ENCODE data around the gene TSPAN12. TPM values are rescaled to one million over a fixed set of nuclear protein-coding genes. Genes with fewer than 3 reads are reported as not detected.

The TSPAN12 gene
- total and polyA plus RNA-seq, 2 donors (not counting 1 experiment from before 2014, with no cell fraction given): not detected

DNA sequence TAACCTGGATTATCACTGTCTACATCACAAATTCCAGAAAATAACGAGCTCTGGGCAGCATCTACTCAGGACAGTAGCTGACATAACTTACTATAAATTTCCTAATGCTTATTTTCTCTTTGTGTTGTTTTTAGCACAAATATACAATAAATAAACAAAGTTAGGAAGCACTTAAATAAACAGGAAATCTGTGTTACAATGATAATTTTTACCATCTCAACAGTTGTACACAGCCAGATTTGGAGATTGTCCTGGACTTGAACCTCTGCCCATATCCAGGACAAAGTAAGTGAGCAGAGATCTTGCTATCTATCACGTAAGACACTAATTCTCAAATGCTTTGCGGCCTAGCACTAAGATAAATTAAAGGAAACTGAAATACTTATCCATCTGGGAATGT, 48.7 kb downstream of the TSPAN12 start:
- Histone ChIP-seq H2AFZ (ENCODE audit: insufficient read depth, low read depth, low read length, poor library complexity, severe bottlenecking) (no peak overlapping the region), H3K27me3 (replicated peaks in 1 of 4; ENCODE audit: control extremely low read depth in 1 of 4, control insufficient read depth in 3 of 4, insufficient read depth in 4 of 4, low read length in 3 of 4) (peaks cover 0 to 3% (median 0%) of the 10 kb centered on the region in 4 experiments), H3K79me2 (ENCODE audit: control insufficient read depth, insufficient read depth, low read length) (no peaks in the 10 kb centered on the region), H3K36me3 (replicated peaks in 1 of 2; ENCODE audit: control extremely low read depth in 1 of 2, control insufficient read depth in 1 of 2, extremely low read depth in 1 of 2, insufficient read depth in 2 of 2, low read length in 1 of 2) (no peaks in the 10 kb centered on the region), H3K9ac (ENCODE audit: low read length) (no peak overlapping the region), H3K4me3 (ENCODE audit: control extremely low read depth in 1 of 5, extremely low read depth in 1 of 5, insufficient read depth in 1 of 5, low read depth in 2 of 5, low read length in 4 of 5) (no peak overlapping the region), H3K4me1 (ENCODE audit: control insufficient read depth in 2 of 2, insufficient read depth in 2 of 2, low read length in 2 of 2) (no peaks in the 10 kb centered on the region), H3K27ac (ENCODE audit: low read length in 2 of 2) (no peak overlapping the region), H3K4me2 (replicated peaks; ENCODE audit: low read depth, low read length, poor library complexity, severe bottlenecking) (no peak overlapping the region), H3K9me3 (ENCODE audit: control extremely low read depth in 1 of 3, control insufficient read depth in 2 of 3, insufficient read depth in 1 of 3, low read length in 2 of 3) (no peaks in the 10 kb centered on the region), H4K20me1 (ENCODE audit: control insufficient read depth, insufficient read depth, low read length, poor library complexity, severe bottlenecking) (no peaks in the 10 kb centered on the region)
- ChIA-PET POLR2A (no interaction called here), CTCF (interaction anchor here (0.9 to 1.4 kb wide), 4 partner anchors 12 to 1185 kb away, joined by 3 to 5 read pairs (median 3); no protein-coding TSS in a partner anchor)
- Mint-ChIP-seq H3K27me3 (peaks cover 19% of the 10 kb centered on the region), H3K4me1 (no peaks in the 10 kb centered on the region), H3K4me3 (no peak overlapping the region), H3K27ac (no peak overlapping the region), H3K9me3 (ENCODE audit: insufficient read depth) (no peaks in the 10 kb centered on the region)
- DNase-seq: no peak
- intact Hi-C loops (cut with micrococcal nuclease): no loop called here
- no peak for ATAC-seq (ENCODE audit: low read depth)
- no CpG with 5 or more reads among the region's 3 CpGs for WGBS (ENCODE audit: insufficient coverage)
- no peak for TF ChIP-seq EZH2 (IDR thresholded peaks at IDR 0.05; ENCODE audit: borderline replicate concordance, insufficient read depth, low read depth, low read length, poor library complexity, severe bottlenecking)
- TF ChIP-seq, protein P1, sequence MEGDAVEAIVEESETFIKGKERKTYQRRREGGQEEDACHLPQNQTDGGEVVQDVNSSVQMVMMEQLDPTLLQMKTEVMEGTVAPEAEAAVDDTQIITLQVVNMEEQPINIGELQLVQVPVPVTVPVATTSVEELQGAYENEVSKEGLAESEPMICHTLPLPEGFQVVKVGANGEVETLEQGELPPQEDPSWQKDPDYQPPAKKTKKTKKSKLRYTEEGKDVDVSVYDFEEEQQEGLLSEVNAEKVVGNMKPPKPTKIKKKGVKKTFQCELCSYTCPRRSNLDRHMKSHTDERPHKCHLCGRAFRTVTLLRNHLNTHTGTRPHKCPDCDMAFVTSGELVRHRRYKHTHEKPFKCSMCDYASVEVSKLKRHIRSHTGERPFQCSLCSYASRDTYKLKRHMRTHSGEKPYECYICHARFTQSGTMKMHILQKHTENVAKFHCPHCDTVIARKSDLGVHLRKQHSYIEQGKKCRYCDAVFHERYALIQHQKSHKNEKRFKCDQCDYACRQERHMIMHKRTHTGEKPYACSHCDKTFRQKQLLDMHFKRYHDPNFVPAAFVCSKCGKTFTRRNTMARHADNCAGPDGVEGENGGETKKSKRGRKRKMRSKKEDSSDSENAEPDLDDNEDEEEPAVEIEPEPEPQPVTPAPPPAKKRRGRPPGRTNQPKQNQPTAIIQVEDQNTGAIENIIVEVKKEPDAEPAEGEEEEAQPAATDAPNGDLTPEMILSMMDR (IDR thresholded peaks at IDR 0.05): no peak

DNA sequence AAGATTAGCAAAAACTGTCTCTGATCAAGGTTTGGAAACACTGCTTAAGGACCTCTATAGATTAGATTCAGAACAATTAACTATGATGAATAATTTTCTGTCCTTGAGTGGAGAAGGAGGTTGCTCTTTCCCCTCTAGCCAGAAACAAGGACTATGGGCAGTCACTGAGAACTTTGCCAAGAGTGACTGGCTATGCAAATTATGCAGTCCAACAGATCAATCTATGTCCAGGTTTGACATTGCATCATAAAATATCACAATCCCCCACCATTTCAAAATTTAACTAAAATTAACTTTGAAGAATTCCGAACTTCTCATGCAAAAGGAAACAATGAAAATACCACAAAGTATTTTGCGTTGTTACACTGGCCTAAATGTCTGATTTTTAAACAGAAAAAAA, 50.6 kb downstream of the TSPAN12 start:
- TF ChIP-seq, protein P1 (IDR thresholded peaks at IDR 0.05): no peak
- no peak for TF ChIP-seq EZH2 (IDR thresholded peaks at IDR 0.05; ENCODE audit: borderline replicate concordance, insufficient read depth, low read depth, low read length, poor library complexity, severe bottlenecking)
- Mint-ChIP-seq H3K27ac (no peak overlapping the region), H3K4me1 (no peaks in the 10 kb centered on the region), H3K27me3 (peaks cover 14% of the 10 kb centered on the region), H3K9me3 (ENCODE audit: insufficient read depth) (no peaks in the 10 kb centered on the region), H3K4me3 (no peak overlapping the region)
- Histone ChIP-seq H4K20me1 (ENCODE audit: control insufficient read depth, insufficient read depth, low read length, poor library complexity, severe bottlenecking) (no peaks in the 10 kb centered on the region), H3K9ac (ENCODE audit: low read length) (no peak overlapping the region), H3K4me2 (replicated peaks; ENCODE audit: low read depth, low read length, poor library complexity, severe bottlenecking) (no peak overlapping the region), H3K27ac (ENCODE audit: low read length in 2 of 2) (no peak overlapping the region), H3K4me1 (ENCODE audit: control insufficient read depth in 2 of 2, insufficient read depth in 2 of 2, low read length in 2 of 2) (no peaks in the 10 kb centered on the region), H3K4me3 (ENCODE audit: control extremely low read depth in 1 of 5, extremely low read depth in 1 of 5, insufficient read depth in 1 of 5, low read depth in 2 of 5, low read length in 4 of 5) (no peak overlapping the region), H3K79me2 (ENCODE audit: control insufficient read depth, insufficient read depth, low read length) (no peaks in the 10 kb centered on the region), H3K9me3 (ENCODE audit: control extremely low read depth in 1 of 3, control insufficient read depth in 2 of 3, insufficient read depth in 1 of 3, low read length in 2 of 3) (no peaks in the 10 kb centered on the region), H3K27me3 (replicated peaks in 1 of 4; ENCODE audit: control extremely low read depth in 1 of 4, control insufficient read depth in 3 of 4, insufficient read depth in 4 of 4, low read length in 3 of 4) (no peaks in the 10 kb centered on the region), H2AFZ (ENCODE audit: insufficient read depth, low read depth, low read length, poor library complexity, severe bottlenecking) (no peak overlapping the region), H3K36me3 (replicated peaks in 1 of 2; ENCODE audit: control extremely low read depth in 1 of 2, control insufficient read depth in 1 of 2, extremely low read depth in 1 of 2, insufficient read depth in 2 of 2, low read length in 1 of 2) (no peaks in the 10 kb centered on the region)
- intact Hi-C loops (cut with micrococcal nuclease): loop anchor here (2.0 kb wide), 1 partner anchor 1187 kb away; no protein-coding TSS in a partner anchor
- DNase-seq (no peak), ATAC-seq (ENCODE audit: low read depth) (no peak)
- no CpG with 5 or more reads among the region's 2 CpGs for WGBS (ENCODE audit: insufficient coverage)
- POLR2A ChIA-PET: no interaction called here
- CTCF ChIA-PET: interaction anchor here (0.8 to 4.0 kb wide), 8 partner anchors 11 to 1187 kb away, joined by 3 to 33 read pairs (median 11); no protein-coding TSS in a partner anchor
